Activated CD8-positive, alpha-beta memory T cell treated with anti-CD3 and anti-CD28 coated beads, Interleukin-2, amount 50 U/mL, for 24 hours (primary cell): ENCODE measurements around the gene ASXL1.
"Not testable (repeated sequence)": the region's sequence is repeated elsewhere in the genome, so short reads cannot be mapped to it uniquely, and the experiment has no call there.

Experiments used
- DNase-seq: peaks from one replicate; pipeline ENCODE4 v3.0.0-alpha.2; 2020; ENCODE audit errors: extremely low read depth

Gene ASXL1

GRCh38 chr20:32337937-32338661, 20.0 kb upstream of the ASXL1 start:
- DNase-seq: no peak

GRCh38 chr20:32338665-32339064, 19.5 kb upstream of the ASXL1 start:
- no peak for DNase-seq

GRCh38 chr20:32339116-32339515, 19.0 kb upstream of the ASXL1 start:
- DNase-seq: no peak

GRCh38 chr20:32341053-32341452, 17.1 kb upstream of the ASXL1 start:
- not testable (repeated sequence) for DNase-seq

- no peak for DNase-seq
Measured at GRCh38 chr20:32343439-32343838, 14.7 kb upstream of the ASXL1 start.

GRCh38 chr20:32344835-32345506, 13.2 kb upstream of the ASXL1 start:
- DNase-seq: no peak

GRCh38 chr20:32348207-32348606, 9.9 kb upstream of the ASXL1 start:
- DNase-seq: no peak

- DNase-seq: no peak
Measured at GRCh38 chr20:32350421-32350820, 7.7 kb upstream of the ASXL1 start.

- no peak for DNase-seq
Measured at GRCh38 chr20:32352121-32352720, 5.9 kb upstream of the ASXL1 start.

- DNase-seq: no peak
Measured at GRCh38 chr20:32353848-32354496, 4.2 kb upstream of the ASXL1 start.

GRCh38 chr20:32354592-32355416, 3.3 kb upstream of the ASXL1 start:
- no peak for DNase-seq

GRCh38 chr20:32355417-32355841, 2.7 kb upstream of the ASXL1 start:
- DNase-seq: no peak

- not testable (repeated sequence) for DNase-seq
Measured at GRCh38 chr20:32355907-32356621, 2.1 kb upstream of the ASXL1 start.

GRCh38 chr20:32356622-32357374, 1.3 kb upstream of the ASXL1 start:
- DNase-seq: no peak

- DNase-seq: no peak
Measured at GRCh38 chr20:32357375-32357868, 709 bp upstream of the ASXL1 start.

- no peak for DNase-seq
Measured at GRCh38 chr20:32358632-32358882, 426 bp downstream of the ASXL1 start.

- DNase-seq: peak; percentile 41
Measured at GRCh38 chr20:32358883-32359632, 927 bp downstream of the ASXL1 start.

GRCh38 chr20:32359633-32360332, 1.7 kb downstream of the ASXL1 start:
- no peak for DNase-seq

- no peak for DNase-seq
Measured at GRCh38 chr20:32360333-32360634, 2.2 kb downstream of the ASXL1 start.
